T-helper 2 cell treated with Interferon-gamma antibody and Interleukin-4, amounts not matched to agents 5 μg/mL and 100 μg/mL, for 36 hours (primary cell): ENCODE results near the gene PAF1.
"Not testable (repeated sequence)": the region's sequence is repeated elsewhere in the genome, so short reads cannot be mapped to it uniquely, and the experiment has no call there.

Experiments
- DNase-seq: peaks from one replicate; pipeline ENCODE4 v3.0.0; 2021; ENCODE audit warnings: low spot score
- H3K27ac Mint-ChIP-seq: one replicate; pipeline ENCODE4 v1.8.0; 2021; ENCODE audit warnings: mild to moderate bottlenecking, mixed read lengths
- H3K27me3 Mint-ChIP-seq: one replicate; pipeline ENCODE4 v1.8.0; 2021; ENCODE audit warnings: low read depth, mixed read lengths
- H3K36me3 Mint-ChIP-seq: one replicate; pipeline ENCODE4 v1.8.0; 2021; ENCODE audit warnings: low read depth, mixed read lengths
- H3K4me1 Mint-ChIP-seq: one replicate; pipeline ENCODE4 v1.8.0; 2021; ENCODE audit warnings: low read depth, mixed read lengths
- H3K4me3 Mint-ChIP-seq: one replicate; pipeline ENCODE4 v1.8.0; 2022; ENCODE audit warnings: mild to moderate bottlenecking, moderate library complexity, mixed read lengths
- H3K9me3 Mint-ChIP-seq: one replicate; pipeline ENCODE4 v1.8.0; 2021; ENCODE audit warnings: mixed read lengths

Gene PAF1

GRCh38 chr19:39351537-39352064 lies 39.3 kb downstream of the PAF1 start:
- Mint-ChIP-seq H3K27me3 (no peaks in the 10 kb centered on the region), H3K9me3 (no peaks in the 10 kb centered on the region), H3K27ac (peak overlapping the region; percentile 86), H3K4me3 (no peak overlapping the region), H3K36me3 (peaks cover 30% of the 10 kb centered on the region), H3K4me1 (peaks cover 28% of the 10 kb centered on the region)
- DNase-seq, result peak; percentile 76

- DNase-seq, result no peak
- Mint-ChIP-seq H3K36me3 (peaks cover 25% of the 10 kb centered on the region), H3K27me3 (no peaks in the 10 kb centered on the region), H3K27ac (no peak overlapping the region), H3K9me3 (no peaks in the 10 kb centered on the region), H3K4me1 (peaks cover 34% of the 10 kb centered on the region), H3K4me3 (no peak overlapping the region)
These were observed 40.8 kb downstream of the PAF1 start for GRCh38 chr19:39350156-39350555.

- Mint-ChIP-seq H3K36me3 (peaks cover 22% of the 10 kb centered on the region), H3K9me3 (no peaks in the 10 kb centered on the region), H3K4me1 (peaks cover 41% of the 10 kb centered on the region), H3K4me3 (no peak overlapping the region), H3K27me3 (no peaks in the 10 kb centered on the region), H3K27ac (peak overlapping the region; percentile 7)
- no peak for DNase-seq
These were observed 41.6 kb downstream of the PAF1 start for GRCh38 chr19:39349326-39349725.

GRCh38 chr19:39347332-39348164 lies 43.4 kb downstream of the PAF1 start:
- H3K4me1 Mint-ChIP-seq, result peaks cover 53% of the 10 kb centered on the region
- no peaks in the 10 kb centered on the region for H3K27me3 Mint-ChIP-seq
- no peaks in the 10 kb centered on the region for H3K9me3 Mint-ChIP-seq
- H3K4me3 Mint-ChIP-seq, result no peak overlapping the region
- H3K36me3 Mint-ChIP-seq, result peaks cover 22% of the 10 kb centered on the region
- peak overlapping the region; percentile 43 for H3K27ac Mint-ChIP-seq
- no peak for DNase-seq

- no peak for DNase-seq
- H3K27ac Mint-ChIP-seq, result no peak overlapping the region
- no peaks in the 10 kb centered on the region for H3K9me3 Mint-ChIP-seq
- H3K4me3 Mint-ChIP-seq, result no peak overlapping the region
- H3K27me3 Mint-ChIP-seq, result no peaks in the 10 kb centered on the region
- H3K36me3 Mint-ChIP-seq, result peaks cover 13% of the 10 kb centered on the region
- peaks cover 45% of the 10 kb centered on the region for H3K4me1 Mint-ChIP-seq
These were observed 45.0 kb downstream of the PAF1 start for GRCh38 chr19:39345956-39346355.

- Mint-ChIP-seq H3K4me1 (peaks cover 52% of the 10 kb centered on the region), H3K4me3 (peak overlapping the region; percentile 82), H3K27ac (peak overlapping the region; percentile 86), H3K9me3 (no peaks in the 10 kb centered on the region), H3K27me3 (no peaks in the 10 kb centered on the region), H3K36me3 (peaks cover 7% of the 10 kb centered on the region)
- DNase-seq, result no peak
These were observed 48.1 kb downstream of the PAF1 start for GRCh38 chr19:39342647-39343305.

GRCh38 chr19:39341719-39342604 lies 48.9 kb downstream of the PAF1 start, which contains the start of gene SAMD4B:
Gene SAMD4B (plus strand): TSS chr19:39342421. CDS start chr19:39356894, 14,473 bp downstream.
- Mint-ChIP-seq H3K36me3 (peaks cover 12% of the 10 kb centered on the region), H3K4me1 (peaks cover 51% of the 10 kb centered on the region), H3K9me3 (no peaks in the 10 kb centered on the region)

GRCh38 chr19:39341129-39341718 lies 49.7 kb downstream of the PAF1 start:
- Mint-ChIP-seq H3K27me3 (no peaks in the 10 kb centered on the region), H3K36me3 (peaks cover 10% of the 10 kb centered on the region), H3K4me3 (peak overlapping the region; percentile 97), H3K9me3 (no peaks in the 10 kb centered on the region), H3K4me1 (peaks cover 53% of the 10 kb centered on the region), H3K27ac (peak overlapping the region; percentile 92)
- DNase-seq, result no peak

More at GRCh38 chr19:39341719-39342604, 48.9 kb downstream of the PAF1 start, which contains the start of gene SAMD4B:
- peak within 1 kb of the TSS; percentile 92 for H3K27ac Mint-ChIP-seq
- peak; percentile 99 for DNase-seq
- H3K27me3 Mint-ChIP-seq, result no peaks in the 10 kb centered on the region
- peak within 1 kb of the TSS; percentile 97 for H3K4me3 Mint-ChIP-seq

GRCh38 chr19:39340156-39340555 lies 50.8 kb downstream of the PAF1 start:
- not testable (repeated sequence) for H3K27me3 Mint-ChIP-seq, H3K9me3 Mint-ChIP-seq, DNase-seq
- H3K4me1 Mint-ChIP-seq, result peaks cover 50% of the 10 kb centered on the region
- H3K4me3 Mint-ChIP-seq, result peak overlapping the region; percentile 97
- peaks cover 12% of the 10 kb centered on the region for H3K36me3 Mint-ChIP-seq
- H3K27ac Mint-ChIP-seq, result peak overlapping the region; percentile 92

- Mint-ChIP-seq H3K4me3 (peak overlapping the region; percentile 97), H3K4me1 (peaks cover 49% of the 10 kb centered on the region)
These were observed 51.2 kb downstream of the PAF1 start for GRCh38 chr19:39339674-39340073.

GRCh38 chr19:39336483-39336882 lies 54.4 kb downstream of the PAF1 start:
- Mint-ChIP-seq H3K36me3 (peaks cover 32% of the 10 kb centered on the region), H3K4me1 (peaks cover 43% of the 10 kb centered on the region), H3K4me3 (peak overlapping the region; percentile 99), H3K9me3 (no peaks in the 10 kb centered on the region), H3K27ac (peak overlapping the region; percentile 97), H3K27me3 (no peaks in the 10 kb centered on the region)
- no peak for DNase-seq

More at GRCh38 chr19:39339674-39340073, 51.2 kb downstream of the PAF1 start:
- no peaks in the 10 kb centered on the region for H3K9me3 Mint-ChIP-seq
- no peaks in the 10 kb centered on the region for H3K27me3 Mint-ChIP-seq
- peaks cover 15% of the 10 kb centered on the region for H3K36me3 Mint-ChIP-seq
- no peak for DNase-seq
- H3K27ac Mint-ChIP-seq, result peak overlapping the region; percentile 92
